Naive thymus-derived CD8-positive, alpha-beta T cell (primary cell): ENCODE measurements around the gene TANGO2. TPM values are rescaled to one million over a fixed set of nuclear protein-coding genes. Genes with fewer than 3 reads are reported as not detected.

ENCODE experiments used
- ATAC-seq, 2 donors: fragments of 150-1000 bp; cut with Tn5 transposase in 1 of 2; sonication (Bioruptor Pico), chemical (Tn5 transposase) in 1 of 2; 1 replicate in 1 of 2; 2 replicates in 1 of 2; pipeline ENCODE4 v1.10.0; 2021; ENCODE audit warnings: mild to moderate bottlenecking in 2 of 2, moderate library complexity in 2 of 2
- POLR2A ChIA-PET: fragments of 350-600 bp; sonication (Branson Sonifier 250); formaldehyde crosslinking; loops from one replicate; lab custom pipeline; 2021; ENCODE audit warnings: antibody characterized with exemption; lab: Charles Lee
- DNase-seq, 10 donors: peaks; one replicate each; pipeline versions ENCODE4 v3.0.0 to v3.0.0-alpha.2; 2020 to 2022
- H3K27ac Mint-ChIP-seq, 10 donors: one replicate each; pipeline ENCODE4 v1.8.0; 2020 to 2022; ENCODE audit warnings: mild to moderate bottlenecking in 10 of 10, mixed read lengths in 10 of 10, moderate library complexity in 4 of 10, inconsistent platforms in 1 of 10
- H3K27me3 Mint-ChIP-seq, 5 donors: one replicate each; pipeline ENCODE4 v1.8.0; 2021 to 2022; ENCODE audit warnings: mixed read lengths in 5 of 5
- H3K36me3 Mint-ChIP-seq, 3 donors: one replicate each; pipeline ENCODE4 v1.8.0; 2020 to 2022; ENCODE audit warnings: mixed read lengths in 3 of 3, mild to moderate bottlenecking in 2 of 3, inconsistent platforms in 1 of 3
- H3K4me1 Mint-ChIP-seq, 4 donors: one replicate each; pipeline ENCODE4 v1.8.0; 2021 to 2022; ENCODE audit warnings: mixed read lengths in 4 of 4
- H3K4me3 Mint-ChIP-seq, 10 donors: one replicate each; pipeline ENCODE4 v1.8.0; 2020 to 2022; ENCODE audit warnings: mild to moderate bottlenecking in 10 of 10, mixed read lengths in 10 of 10, moderate library complexity in 6 of 10, inconsistent platforms in 1 of 10
- H3K9me3 Mint-ChIP-seq, 9 donors: one replicate each; pipeline ENCODE4 v1.8.0; 2020 to 2022; ENCODE audit warnings: mixed read lengths in 9 of 9, mild to moderate bottlenecking in 3 of 9, inconsistent platforms in 1 of 9, moderate library complexity in 1 of 9
- polyA plus RNA-seq, 3 donors: library from polyadenylated mRNA; unstranded; fragments of 300-500 nt; fragmentation: Illumina TruSeq; gene quantifications; one replicate each; pipeline ENCODE4 v1.2.3, GENCODE V29; 2021
- total RNA-seq, 8 experiments: library from RNA in 2 of 8; stranded (reverse) in 2 of 8; gene quantifications; one replicate each; pipeline ENCODE4 v1.2.3 and lab custom pipeline; 2021 to 2026

Gene TANGO2
- 10 to 100 TPM; 37.5 to 38.0 TPM for total RNA-seq
- polyA plus RNA-seq: 10 to 100 TPM; 22.6 to 36.2 (median 26.4) TPM
- 14.8 to 43.6 (median 24.7) reads per million in 6 experiments for total RNA-seq (lab: John Stamatoyannopoulos, UW)

GRCh38 chr22:20020533-20021195 is at the start of gene TANGO2:
TANGO2 (plus strand) TSS chr22:20021110; CDS start chr22:20036799, 15,689 bp downstream.
- peaks cover 0 to 4% (median 0%) of the 10 kb centered on the region in 3 donors for H3K36me3 Mint-ChIP-seq
- H3K4me1 Mint-ChIP-seq: peaks cover 19 to 58% (median 53%) of the 10 kb centered on the region in 4 donors
- no peaks in the 10 kb centered on the region for H3K9me3 Mint-ChIP-seq
- H3K4me3 Mint-ChIP-seq: peak within 1 kb of the TSS; percentile 87 to 94 (median 88)
- ATAC-seq (peak; percentile 86 to 91), DNase-seq (peak; percentile 88 to 97 (median 93))
- H3K27ac Mint-ChIP-seq: peak within 1 kb of the TSS; percentile 81 to 96 (median 94)
- POLR2A ChIA-PET: interaction anchor here (0.6 to 3.9 kb wide), 17 partner anchors 15 to 1543 kb away, joined by 3 to 23 read pairs (median 4); partner anchors contain the start of genes COMT, DGCR6L, DGCR8 and TRMT2A
- H3K27me3 Mint-ChIP-seq: no peaks in the 10 kb centered on the region

- H3K27ac Mint-ChIP-seq: peak overlapping the region in 6 of 10 donors; percentile 24 to 85 (median 62)
- DNase-seq: peak in 1 of 10 donors; percentile 36
- POLR2A ChIA-PET: interaction anchor here (1.1 kb wide), 1 partner anchor 49 kb away, joined by 3 read pairs; the partner anchor contains the start of gene TANGO2
- H3K36me3 Mint-ChIP-seq: peaks cover 0 to 11% (median 0%) of the 10 kb centered on the region in 3 donors
- H3K27me3 Mint-ChIP-seq: no peaks in the 10 kb centered on the region
- H3K4me1 Mint-ChIP-seq: peaks cover 11 to 37% (median 25%) of the 10 kb centered on the region in 4 donors
- H3K9me3 Mint-ChIP-seq: no peaks in the 10 kb centered on the region
- H3K4me3 Mint-ChIP-seq: peak overlapping the region in 2 of 10 donors; percentile 24 to 45
- peak; percentile 35 to 54 for ATAC-seq
Measured at GRCh38 chr22:19971276-19972124, 49.4 kb upstream of the TANGO2 start.

GRCh38 chr22:19972251-19972650 is 48.7 kb upstream of the TANGO2 start:
- H3K9me3 Mint-ChIP-seq: no peaks in the 10 kb centered on the region
- H3K36me3 Mint-ChIP-seq: peaks cover 0 to 8% (median 0%) of the 10 kb centered on the region in 3 donors
- no peaks in the 10 kb centered on the region for H3K27me3 Mint-ChIP-seq
- no peak for DNase-seq
- peaks cover 11 to 35% (median 25%) of the 10 kb centered on the region in 4 donors for H3K4me1 Mint-ChIP-seq
- POLR2A ChIA-PET: no interaction called here
- no peak for ATAC-seq
- peak overlapping the region in 4 of 10 donors; percentile 7 to 85 (median 56) for H3K27ac Mint-ChIP-seq
- peak overlapping the region in 1 of 10 donors; percentile 42 for H3K4me3 Mint-ChIP-seq

GRCh38 chr22:19972652-19973550 is 48.0 kb upstream of the TANGO2 start:
- H3K27me3 Mint-ChIP-seq: no peaks in the 10 kb centered on the region
- H3K36me3 Mint-ChIP-seq: peaks cover 0 to 1% (median 0%) of the 10 kb centered on the region in 3 donors
- H3K9me3 Mint-ChIP-seq: no peaks in the 10 kb centered on the region
- ATAC-seq (no peak), DNase-seq (no peak)
- no peak overlapping the region for H3K27ac Mint-ChIP-seq
- POLR2A ChIA-PET: interaction anchor here (0.8 kb wide), 1 partner anchor 20 kb away, joined by 3 read pairs; no protein-coding TSS in a partner anchor
- H3K4me1 Mint-ChIP-seq: peaks cover 11 to 35% (median 25%) of the 10 kb centered on the region in 4 donors
- no peak overlapping the region for H3K4me3 Mint-ChIP-seq

- H3K36me3 Mint-ChIP-seq: no peaks in the 10 kb centered on the region
- peak overlapping the region in 1 of 10 donors; percentile 14 for H3K27ac Mint-ChIP-seq
- no peak for ATAC-seq
- H3K4me3 Mint-ChIP-seq: no peak overlapping the region
- peaks cover 11 to 35% (median 25%) of the 10 kb centered on the region in 4 donors for H3K4me1 Mint-ChIP-seq
- no peaks in the 10 kb centered on the region for H3K9me3 Mint-ChIP-seq
- DNase-seq: no peak
- POLR2A ChIA-PET: interaction anchor here (0.8 kb wide), 1 partner anchor 20 kb away, joined by 3 read pairs; no protein-coding TSS in a partner anchor
- H3K27me3 Mint-ChIP-seq: no peaks in the 10 kb centered on the region
Measured at GRCh38 chr22:19973551-19974267, 47.2 kb upstream of the TANGO2 start.

- ATAC-seq (peak; percentile 14 to 48), DNase-seq (peak in 2 of 10 donors; percentile 10 to 17)
- Mint-ChIP-seq H3K4me3 (no peak overlapping the region), H3K4me1 (peaks cover 11 to 35% (median 25%) of the 10 kb centered on the region in 4 donors), H3K9me3 (no peaks in the 10 kb centered on the region), H3K36me3 (no peaks in the 10 kb centered on the region), H3K27me3 (no peaks in the 10 kb centered on the region), H3K27ac (peak overlapping the region in 1 of 10 donors; percentile 14)
- POLR2A ChIA-PET: interaction anchor here (0.5 to 0.6 kb wide), 2 partner anchors 53 to 72 kb away, joined by 3 read pairs; no protein-coding TSS in a partner anchor
Measured at GRCh38 chr22:19974268-19974861, 46.5 kb upstream of the TANGO2 start.

GRCh38 chr22:19974935-19975706 is 45.8 kb upstream of the TANGO2 start:
- no peaks in the 10 kb centered on the region for H3K9me3 Mint-ChIP-seq
- H3K4me3 Mint-ChIP-seq: peak overlapping the region in 1 of 10 donors; percentile 6
- H3K27me3 Mint-ChIP-seq: no peaks in the 10 kb centered on the region
- DNase-seq: no peak
- peak overlapping the region in 5 of 10 donors; percentile 49 to 81 (median 69) for H3K27ac Mint-ChIP-seq
- ATAC-seq: no peak
- POLR2A ChIA-PET: interaction anchor here (0.5 to 0.6 kb wide), 2 partner anchors 52 to 71 kb away, joined by 3 read pairs; no protein-coding TSS in a partner anchor
- H3K36me3 Mint-ChIP-seq: no peaks in the 10 kb centered on the region
- peaks cover 11 to 35% (median 25%) of the 10 kb centered on the region in 4 donors for H3K4me1 Mint-ChIP-seq

- POLR2A ChIA-PET: no interaction called here
- Mint-ChIP-seq H3K27ac (no peak overlapping the region), H3K36me3 (no peaks in the 10 kb centered on the region)
Measured at GRCh38 chr22:19975707-19976035, 45.2 kb upstream of the TANGO2 start.

GRCh38 chr22:19976671-19977070 is 44.2 kb upstream of the TANGO2 start:
- no peak for ATAC-seq
- Mint-ChIP-seq H3K4me3 (no peak overlapping the region), H3K4me1 (peaks cover 9 to 23% (median 13%) of the 10 kb centered on the region in 4 donors), H3K27ac (peak overlapping the region in 1 of 10 donors; percentile 28), H3K9me3 (no peaks in the 10 kb centered on the region), H3K27me3 (no peaks in the 10 kb centered on the region), H3K36me3 (no peaks in the 10 kb centered on the region)
- DNase-seq: no peak
- POLR2A ChIA-PET: no interaction called here

More at GRCh38 chr22:19975707-19976035, 45.2 kb upstream of the TANGO2 start:
- no peaks in the 10 kb centered on the region for H3K27me3 Mint-ChIP-seq
- ATAC-seq: no peak
- H3K9me3 Mint-ChIP-seq: no peaks in the 10 kb centered on the region
- no peak overlapping the region for H3K4me3 Mint-ChIP-seq
- DNase-seq: no peak
- peaks cover 9 to 32% (median 22%) of the 10 kb centered on the region in 4 donors for H3K4me1 Mint-ChIP-seq
